GM12892 (cell line): ENCODE measurements around the gene HLA-DMA.
A peak's percentile ranks its signal among the peaks of the same experiment; 100 is the strongest.

Experiments used
- DNase-seq: peaks from one replicate; pipeline ENCODE4 v3.0.0; 2011; ENCODE audit not compliant: insufficient read length
- FAIRE-seq: peaks from 2 replicates; lab custom pipeline; 2011; peaks lifted over from hg19 to GRCh38; lab: Jason Lieb, UNC
- POLR2A ChIP-seq: IDR thresholded peaks from 2 replicates; pipeline ENCODE4 v1.6.1; 2011; ENCODE audit warnings: low read depth, low read length, control low read depth
- POLR2AphosphoS5 ChIP-seq: IDR thresholded peaks from 2 replicates; pipeline ENCODE4 v1.6.1; 2011; ENCODE audit warnings: low read depth, low read length, control low read depth
- TAF1 ChIP-seq: IDR thresholded peaks from 2 replicates; pipeline ENCODE4 v1.6.1; 2011; ENCODE audit warnings: low read depth, mild to moderate bottlenecking, control low read depth, low read length, borderline replicate concordance

HLA-DMA gene

GRCh38 chr6:32937230-32937633 lies 15.7 kb downstream of the HLA-DMA start:
- no peak for FAIRE-seq
- TF ChIP-seq POLR2AphosphoS5 (peak; percentile 60; the same call in 1 of the 2 replicates), TAF1 (no peak), POLR2A (peak; percentile 42; the same call in 1 of the 2 replicates)
- no peak for DNase-seq

- no peak for TF ChIP-seq POLR2AphosphoS5
- DNase-seq: no peak
- no peak for FAIRE-seq
These were observed 16.4 kb downstream of the HLA-DMA start for GRCh38 chr6:32936239-32937152.

GRCh38 chr6:32935551-32936238 lies 17.2 kb downstream of the HLA-DMA start:
- TF ChIP-seq POLR2A (peak; percentile 5; the same call in 1 of the 2 replicates), TAF1 (no peak), POLR2AphosphoS5 (peak; percentile 10)
- no peak for FAIRE-seq
- no peak for DNase-seq

GRCh38 chr6:32933661-32934085 lies 19.2 kb downstream of the HLA-DMA start:
- FAIRE-seq (peak; percentile 72), DNase-seq (no peak)
- peak; percentile 67 for TF ChIP-seq POLR2A
- peak; percentile 85 for TF ChIP-seq POLR2AphosphoS5
- no peak for TF ChIP-seq TAF1

- TF ChIP-seq POLR2AphosphoS5 (peak; percentile 62; the same call in 1 of the 2 replicates), POLR2A (peak; percentile 45), TAF1 (no peak)
- DNase-seq: no peak
- no peak for FAIRE-seq
These were observed 20.6 kb downstream of the HLA-DMA start for GRCh38 chr6:32932132-32932868.

- no peak for TF ChIP-seq POLR2A
- no peak for TF ChIP-seq TAF1
- TF ChIP-seq POLR2AphosphoS5: no peak
- no peak for FAIRE-seq
- DNase-seq: no peak
These were observed 21.7 kb downstream of the HLA-DMA start for GRCh38 chr6:32931211-32931610.

GRCh38 chr6:32922083-32922482 lies 30.8 kb downstream of the HLA-DMA start:
- peak; percentile 63 for FAIRE-seq
- DNase-seq: no peak
- TF ChIP-seq POLR2A: no peak
- TF ChIP-seq POLR2AphosphoS5: no peak
- no peak for TF ChIP-seq TAF1

GRCh38 chr6:32920715-32921114 lies 32.2 kb downstream of the HLA-DMA start:
- DNase-seq (no peak), FAIRE-seq (no peak)
- no peak for TF ChIP-seq POLR2A
- no peak for TF ChIP-seq TAF1
- no peak for TF ChIP-seq POLR2AphosphoS5

- FAIRE-seq (no peak), DNase-seq (no peak)
- TF ChIP-seq TAF1: no peak
These were observed 39.9 kb downstream of the HLA-DMA start for GRCh38 chr6:32912951-32913350.

GRCh38 chr6:32908897-32909296 lies 44.0 kb downstream of the HLA-DMA start:
- TF ChIP-seq POLR2AphosphoS5 (no peak), POLR2A (no peak), TAF1 (no peak)
- FAIRE-seq (no peak), DNase-seq (no peak)

- no peak for DNase-seq
- FAIRE-seq: no peak
- TF ChIP-seq POLR2AphosphoS5: no peak
- no peak for TF ChIP-seq POLR2A
- TF ChIP-seq TAF1: no peak
These were observed 46.4 kb downstream of the HLA-DMA start for GRCh38 chr6:32906539-32906938.
